K562 (cell line): ENCODE measurements around the gene DAPK3. TPM values are rescaled to one million over a fixed set of nuclear protein-coding genes. Genes with fewer than 3 reads are reported as not detected.

Experiments used
- BCLAF1 ChIP-seq, 2 experiments: fragments of 450-650 bp in 1 of 2; IDR thresholded peaks; 2 replicates each; pipeline ENCODE4 v1.6.1; 2011 to 2017; ENCODE audit warnings: low read depth in 2 of 2, antibody characterized with exemption in 1 of 2, borderline replicate concordance in 1 of 2, low read length in 1 of 2, mild to moderate bottlenecking in 1 of 2, mixed read lengths in 1 of 2; ENCODE audit not compliant: control insufficient read depth in 1 of 2
- BRF2 ChIP-seq: IDR thresholded peaks from 3 replicates; pipeline ENCODE4 v1.6.1; 2011; ENCODE audit warnings: borderline replicate concordance, mild to moderate bottlenecking; ENCODE audit not compliant: insufficient read length, insufficient read depth
- E2F6 ChIP-seq, 2 experiments: IDR thresholded peaks; 2 replicates each; pipeline ENCODE4 v1.6.1; 2011; ENCODE audit warnings: borderline replicate concordance in 1 of 2, control low read depth in 1 of 2, low read depth in 1 of 2, low read length in 1 of 2, mild to moderate bottlenecking in 1 of 2, mixed read lengths in 1 of 2, moderate library complexity in 1 of 2; ENCODE audit not compliant: insufficient read depth in 1 of 2, insufficient read length in 1 of 2, poor library complexity in 1 of 2, severe bottlenecking in 1 of 2; ENCODE audit errors: extremely low read depth in 1 of 2
- KDM1A ChIP-seq, 2 experiments: fragments of 450-650 bp; IDR thresholded peaks; 2 replicates each; pipeline ENCODE4 v1.6.1; 2016; ENCODE audit warnings: mild to moderate bottlenecking in 2 of 2
- LCOR ChIP-seq: sonication (generic); formaldehyde crosslinking; IDR thresholded peaks from 2 replicates; pipeline ENCODE4 v1.8.0; 2022; ENCODE audit warnings: mild to moderate bottlenecking, missing genetic modification reagents
- MCM2 ChIP-seq: fragments of 450-650 bp; IDR thresholded peaks from 2 replicates; pipeline ENCODE4 v1.6.1; 2017; ENCODE audit warnings: low read depth, mild to moderate bottlenecking
- POLR2B ChIP-seq: fragments of 450-650 bp; IDR thresholded peaks from 2 replicates; pipeline ENCODE4 v1.6.1; 2018; ENCODE audit warnings: low read depth; ENCODE audit not compliant: partially characterized antibody
- RBM15 ChIP-seq: fragments of 200-400 bp; formaldehyde crosslinking; IDR thresholded peaks from 2 replicates; pipeline ENCODE4 v1.6.1; 2018; ENCODE audit warnings: mild to moderate bottlenecking, low read length, moderate library complexity; ENCODE audit not compliant: insufficient read depth
- RBM39 ChIP-seq: fragments of 200-400 bp; formaldehyde crosslinking; optimal IDR thresholded peaks from 2 replicates; pipeline ENCODE3; 2018; ENCODE audit warnings: low read depth, low read length
- TFE3 ChIP-seq: fragments of 450-650 bp; formaldehyde crosslinking; IDR thresholded peaks from 2 replicates; pipeline ENCODE4 v1.4.0; 2020; ENCODE audit warnings: mild to moderate bottlenecking, mixed read lengths
- WHSC1 ChIP-seq: IDR thresholded peaks from one replicate; pipeline ENCODE4 v1.6.1; 2012; ENCODE audit warnings: low read length, control low read depth, inconsistent platforms
- ZC3H8 ChIP-seq: fragments of 450-650 bp; IDR thresholded peaks from 2 replicates; pipeline ENCODE4 v1.6.1; 2017
- ZNF282 ChIP-seq: sonication (generic); formaldehyde crosslinking; IDR thresholded peaks from 2 replicates; pipeline ENCODE4 v1.8.1; 2023; ENCODE audit warnings: missing genetic modification reagents
- ZNF449 ChIP-seq: fragments of 250-450 bp; sonication (Bioruptor Pico); IDR thresholded peaks from 2 replicates; pipeline ENCODE4 v1.8.0; 2022; ENCODE audit warnings: moderate library complexity, mild to moderate bottlenecking, inconsistent platforms
- polyA plus RNA-seq, 8 experiments: library from polyadenylated mRNA; depleted of rRNA in 4 of 8; stranded (reverse) in 5 of 8; unstranded in 3 of 8; fragments of >200 nt; fragmentation: Nextera tagmentation in 2 of 8; fragmentation: Illumina TruSeq in 1 of 8; extraction: Ambion mirVana in 2 of 8; extraction: Trizol in 1 of 8; gene quantifications; 2 replicates each; pipeline versions ENCODE4 v1.2.1 to v1.2.3, GENCODE V29; 2011 to 2014; ENCODE audit warnings: inconsistent platforms in 1 of 8, missing spikeins in 1 of 8
- total RNA-seq, 7 experiments: library from RNA; depleted of rRNA in 6 of 7; stranded (reverse); fragments of >200 nt in 6 of 7; fragmentation: Illumina TruSeq in 2 of 7; extraction: Trizol in 2 of 7; gene quantifications; 2 replicates each; pipeline versions ENCODE4 v1.2.1 to v1.2.3, GENCODE V29; 2011 to 2021; ENCODE audit warnings: low replicate concordance in 1 of 7

DAPK3 gene
- total and polyA plus RNA-seq, 9 of the 15 experiments (the other 6 are each of a cell fraction or from before 2014, with no cell fraction given), result 0.14 to 63.4 (median 25.0) TPM

- no peak for TF ChIP-seq ZNF449 (CRISPR knock-in tag)
- TF ChIP-seq LCOR (CRISPR knock-in tag), result 0 out of 2 replicates have a peak, but pooled peaks have one; percentile 31
- TF ChIP-seq RBM39, result no peak
- TF ChIP-seq RBM15, result no peak
- no peak for TF ChIP-seq BRF2
- TF ChIP-seq TFE3 (CRISPR knock-in tag), result no peak
- TF ChIP-seq E2F6 (IDR thresholded peaks at IDR 0.05; ENCODE audit: borderline replicate concordance in 1 of 2, extremely low read depth in 1 of 2, insufficient read depth in 1 of 2, insufficient read length in 1 of 2, low read depth in 1 of 2, low read length in 1 of 2, poor library complexity in 1 of 2, severe bottlenecking in 1 of 2), result peak; percentile 28 to 87
- no peak for TF ChIP-seq MCM2
- no peak for TF ChIP-seq WHSC1
- TF ChIP-seq ZNF282 (CRISPR knock-in tag), result no peak
- TF ChIP-seq POLR2B, result peak; percentile 39
- no peak for TF ChIP-seq BCLAF1 (IDR thresholded peaks at IDR 0.05; ENCODE audit: borderline replicate concordance in 1 of 2, control insufficient read depth in 1 of 2, low read depth in 2 of 2, low read length in 1 of 2)
- peak in 1 of 2 experiments; percentile 60; a peak in 1 of 4 replicates for TF ChIP-seq KDM1A (IDR thresholded peaks at IDR 0.05)
- 0 out of 2 replicates have a peak, but pooled peaks have one; percentile 58 for TF ChIP-seq ZC3H8
Measured at GRCh38 chr19:3950871-3951861, 19.7 kb downstream of the DAPK3 start (continued).
